Ascending aorta (tissue), 2 donors: ENCODE results near the gene TAS2R42. TPM values are rescaled to one million over a fixed set of nuclear protein-coding genes. Genes with fewer than 3 reads are reported as not detected.

ENCODE experiments used
- DNase-seq, 2 donors: peaks; one replicate each; pipeline ENCODE4 v3.0.0-alpha.2; 2019; ENCODE audit warnings: low spot score in 2 of 2
- H3K27ac ChIP-seq, 2 donors: fragments of 200-600 bp; sonication (generic); one replicate each; pipeline ENCODE4 v1.5.1; 2016 to 2017; ENCODE audit warnings: mild to moderate bottlenecking in 1 of 2
- H3K27me3 ChIP-seq: fragments of 200-600 bp; sonication (generic); one replicate; pipeline ENCODE4 v1.5.1; 2017
- H3K36me3 ChIP-seq, 2 donors: fragments of 200-600 bp; sonication (generic); one replicate each; pipeline ENCODE4 v1.5.1; 2016
- H3K4me1 ChIP-seq, 2 donors: fragments of 200-600 bp; sonication (generic); one replicate each; pipeline ENCODE4 v1.5.1; 2016 to 2017; ENCODE audit warnings: mild to moderate bottlenecking in 1 of 2
- H3K4me3 ChIP-seq, 2 donors: fragments of 200-600 bp; sonication (generic); one replicate each; pipeline ENCODE4 v1.5.1; 2016 to 2017; ENCODE audit warnings: mild to moderate bottlenecking in 1 of 2
- H3K9me3 ChIP-seq, 2 donors: fragments of 200-600 bp; sonication (generic); one replicate each; pipeline ENCODE4 v1.5.1; 2016
- CTCF ChIP-seq, 3 experiments: fragments of 200-600 bp in 2 of 3; fragments of 450-650 bp in 1 of 3; sonication (generic) in 2 of 3; IDR thresholded peaks; one replicate each; pipeline ENCODE4 v1.5.1; 2016 to 2019; ENCODE audit warnings: antibody characterized with exemption in 3 of 3, mild to moderate bottlenecking in 1 of 3, moderate library complexity in 1 of 3
- intact Hi-C: fragments of 100-400 bp; cut with DNase I; formaldehyde crosslinking; loops from one replicate; pipeline ENCODE4 v1.15.1; 2023
- total RNA-seq: library from RNA; depleted of rRNA; stranded (reverse); fragments of >200 nt; gene quantifications from one replicate; pipeline ENCODE4 v1.1.0, GENCODE V29; 2016

TAS2R42 gene
- total RNA-seq, 1 donor from 2014 or later = not detected

GRCh38 chr12:11147420-11147819 is 39.3 kb downstream of the TAS2R42 start:
- Histone ChIP-seq H3K9me3 (peaks cover 0 to 22% of the 10 kb centered on the region in 2 donors), H3K36me3 (peaks cover 0 to 5% of the 10 kb centered on the region in 2 donors), H3K27ac (no peak overlapping the region), H3K27me3 (no peaks in the 10 kb centered on the region), H3K4me1 (no peaks in the 10 kb centered on the region), H3K4me3 (no peak overlapping the region)
- TF ChIP-seq CTCF (IDR thresholded peaks at IDR 0.05) = no peak
- intact Hi-C loops = no loop called here
- no peak for DNase-seq

- H3K9me3 ChIP-seq = peaks cover 0 to 22% of the 10 kb centered on the region in 2 donors
- H3K27me3 ChIP-seq = no peaks in the 10 kb centered on the region
- DNase-seq = no peak
- no peak overlapping the region for H3K27ac ChIP-seq
- intact Hi-C loops = no loop called here
- H3K36me3 ChIP-seq = no peaks in the 10 kb centered on the region
- TF ChIP-seq CTCF (IDR thresholded peaks at IDR 0.05) = no peak
- no peaks in the 10 kb centered on the region for H3K4me1 ChIP-seq
- no peak overlapping the region for H3K4me3 ChIP-seq
Measured at GRCh38 chr12:11144297-11144696, 42.4 kb downstream of the TAS2R42 start.

GRCh38 chr12:11143352-11143751 is 43.4 kb downstream of the TAS2R42 start:
- no peak overlapping the region for H3K27ac ChIP-seq
- intact Hi-C loops = no loop called here
- H3K4me1 ChIP-seq = no peaks in the 10 kb centered on the region
- TF ChIP-seq CTCF (IDR thresholded peaks at IDR 0.05) = no peak
- no peak overlapping the region for H3K4me3 ChIP-seq
- no peak for DNase-seq
- peaks cover 0 to 22% of the 10 kb centered on the region in 2 donors for H3K9me3 ChIP-seq
- H3K27me3 ChIP-seq = no peaks in the 10 kb centered on the region
- no peaks in the 10 kb centered on the region for H3K36me3 ChIP-seq

- Histone ChIP-seq H3K4me3 (no peak overlapping the region), H3K9me3 (no peaks in the 10 kb centered on the region), H3K27ac (no peak overlapping the region), H3K36me3 (no peaks in the 10 kb centered on the region), H3K27me3 (no peaks in the 10 kb centered on the region), H3K4me1 (no peaks in the 10 kb centered on the region)
- intact Hi-C loops = no loop called here
- no peak for TF ChIP-seq CTCF (IDR thresholded peaks at IDR 0.05)
- DNase-seq = no peak
Measured at GRCh38 chr12:11136075-11136474, 50.7 kb downstream of the TAS2R42 start.

Other genes starting within 250 kb of the TAS2R42 start
- not detected for gene TAS2R14, start 247.7 kb downstream of the TAS2R42 start, total RNA-seq
- not detected for gene TAS2R50, start 200.0 kb downstream of the TAS2R42 start, total RNA-seq
- 4.7 TPM for gene TAS2R20, start 188.6 kb downstream of the TAS2R42 start, total RNA-seq
- gene TAS2R19, start 164.3 kb downstream of the TAS2R42 start, total RNA-seq = not detected
- gene TAS2R31, start 155.5 kb downstream of the TAS2R42 start, total RNA-seq = not detected
- 23.2 TPM for gene TAS2R46, start 124.6 kb downstream of the TAS2R42 start, total RNA-seq
- gene TAS2R43, start 94.6 kb downstream of the TAS2R42 start, total RNA-seq = not detected
- 3.6 TPM for gene TAS2R30, start 52.3 kb downstream of the TAS2R42 start, total RNA-seq
- 8.0 TPM for gene SMIM10L1, start 15.7 kb downstream of the TAS2R42 start, total RNA-seq
- gene PRB3, start 82.8 kb upstream of the TAS2R42 start, total RNA-seq = not detected
- not detected for gene PRB4, start 123.5 kb upstream of the TAS2R42 start, total RNA-seq
- gene PRB2, start 208.6 kb upstream of the TAS2R42 start, total RNA-seq = not detected